ENCODE results near the gene TRIM44.
"Not testable (repeated sequence)": the region's sequence is repeated elsewhere in the genome, so short reads cannot be mapped to it uniquely, and the experiment has no call there.

TRIM44 gene

DNA sequence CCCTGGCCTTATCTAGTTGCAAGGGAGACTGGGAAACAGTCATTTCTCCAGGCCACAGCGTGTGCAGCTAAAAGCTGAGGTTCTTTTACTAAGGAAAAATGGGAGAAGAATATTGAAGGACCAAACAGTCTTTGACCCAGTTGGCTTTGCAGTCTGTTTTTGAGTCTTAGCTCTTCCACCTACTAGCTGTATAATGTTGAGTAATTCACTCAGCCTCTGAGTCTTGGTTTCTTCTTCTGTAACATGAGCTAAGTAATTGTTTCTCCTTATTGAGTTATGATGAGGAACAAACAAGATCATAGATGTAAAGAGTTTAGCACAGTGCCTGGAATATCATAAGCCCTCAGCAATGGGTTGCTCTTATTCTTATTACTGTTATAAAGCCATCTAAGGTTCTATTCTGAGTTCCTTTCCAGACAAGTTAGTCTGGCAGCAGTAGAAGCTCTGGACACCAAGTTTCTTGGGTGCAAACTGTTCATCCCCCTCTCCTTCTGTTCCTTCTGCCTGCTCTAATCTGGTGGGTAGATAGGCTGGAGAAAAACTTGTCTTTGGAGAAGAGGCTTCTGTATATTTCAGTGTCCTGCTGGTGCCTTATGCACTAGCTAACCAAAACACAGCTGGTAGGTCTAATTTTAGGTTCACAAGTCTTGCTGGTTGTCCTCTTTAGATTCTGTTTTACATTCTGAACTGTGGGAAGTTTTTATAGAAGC is 13.5 kb downstream of the TRIM44 start:
- DNase-seq, result no peak

DNA sequence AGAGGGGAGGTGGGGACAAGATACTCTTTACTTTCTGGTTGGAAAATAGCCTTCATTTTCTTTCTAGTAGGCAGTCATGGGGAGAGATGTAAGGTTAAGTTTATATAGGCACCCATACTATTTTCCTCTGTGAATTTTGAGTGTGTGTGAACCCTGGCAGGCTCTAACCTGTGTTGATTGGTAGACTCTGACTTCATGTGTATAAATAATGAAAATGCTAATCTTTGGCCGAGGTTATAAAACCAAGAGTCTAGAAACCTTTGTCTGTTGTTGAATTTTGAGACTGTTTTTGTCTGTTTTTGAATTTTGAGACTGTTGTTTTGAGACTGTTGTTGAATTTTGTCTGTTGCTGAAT is 14.0 kb downstream of the TRIM44 start:
- DNase-seq, result no peak

DNA sequence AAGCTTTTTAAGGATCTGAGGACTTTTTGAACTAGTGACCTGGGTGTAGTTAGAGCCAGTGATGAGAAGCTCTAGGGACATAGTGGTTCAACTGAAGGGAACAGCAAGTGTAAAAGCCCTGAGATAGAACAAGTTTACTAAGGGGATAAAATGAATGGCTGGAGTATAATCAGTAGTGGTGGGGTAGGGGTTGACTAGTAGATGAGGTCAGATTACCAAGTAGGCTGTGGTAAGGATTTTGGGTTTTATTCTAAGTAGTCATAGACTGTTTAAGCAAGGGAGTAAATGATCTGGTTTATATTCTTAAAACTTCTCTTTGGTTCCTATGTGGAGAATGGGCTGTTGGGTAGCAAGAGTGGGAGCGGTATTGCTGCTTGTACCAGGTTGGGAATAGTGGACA is 15.3 kb downstream of the TRIM44 start:
- DNase-seq, result no peak

DNA sequence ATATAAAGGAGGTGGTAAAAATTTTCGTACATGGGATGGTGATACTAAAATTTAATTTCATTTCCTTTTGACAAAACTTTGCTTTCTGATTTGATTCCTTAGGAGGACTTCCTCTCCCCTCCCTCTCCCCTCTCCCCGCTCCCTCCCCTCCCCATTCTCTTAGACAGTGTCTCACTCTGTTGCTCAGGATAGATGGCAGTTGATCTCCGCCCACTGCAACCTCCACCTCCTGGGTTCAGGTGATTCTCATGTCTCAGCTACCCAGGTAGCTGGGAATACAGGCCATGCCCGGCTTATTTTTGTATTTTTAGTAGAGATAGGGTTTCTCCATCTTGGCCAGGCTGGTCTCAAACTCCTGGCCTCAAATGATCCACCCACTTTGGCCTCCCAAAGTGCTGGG is 15.9 kb downstream of the TRIM44 start:
- no peak for DNase-seq

DNA sequence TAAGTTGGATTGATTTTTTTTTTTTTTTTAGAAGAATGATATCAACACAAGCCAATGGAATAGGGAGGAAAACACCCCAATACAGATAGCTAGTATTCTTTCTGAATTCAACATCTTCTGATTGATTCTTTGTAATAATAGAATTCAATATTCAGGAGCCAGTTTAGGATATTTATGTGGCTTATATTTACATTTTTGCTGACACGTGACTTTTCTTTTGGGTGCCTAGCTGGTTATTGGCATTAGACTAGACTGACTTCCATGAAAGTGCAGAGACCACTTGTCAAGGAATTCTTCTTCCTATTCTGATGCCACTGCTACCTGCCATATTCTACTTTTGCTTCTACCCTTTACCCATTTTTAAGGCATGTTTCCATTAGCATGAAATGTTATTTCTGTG is 16.4 kb downstream of the TRIM44 start:
- DNase-seq, result no peak

DNA sequence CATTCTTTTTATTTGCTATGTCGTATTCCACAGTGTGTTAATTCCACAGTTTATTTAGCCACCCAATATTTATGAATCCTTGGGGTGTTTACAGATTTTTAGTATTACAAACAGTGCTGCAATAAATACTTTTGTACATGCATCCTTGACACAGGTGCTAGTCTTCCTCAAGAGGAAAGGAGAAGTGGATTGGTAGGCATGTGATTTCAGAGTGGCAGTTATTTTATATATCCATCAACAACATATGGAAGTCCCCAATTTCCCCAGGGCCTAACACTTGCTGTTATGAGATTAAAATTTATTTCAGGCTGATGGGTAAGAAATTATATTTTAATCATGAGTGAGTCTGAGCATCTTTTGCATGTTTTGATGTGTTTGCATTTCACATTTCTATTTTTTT is 17.9 kb downstream of the TRIM44 start:
- no peak for DNase-seq

DNA sequence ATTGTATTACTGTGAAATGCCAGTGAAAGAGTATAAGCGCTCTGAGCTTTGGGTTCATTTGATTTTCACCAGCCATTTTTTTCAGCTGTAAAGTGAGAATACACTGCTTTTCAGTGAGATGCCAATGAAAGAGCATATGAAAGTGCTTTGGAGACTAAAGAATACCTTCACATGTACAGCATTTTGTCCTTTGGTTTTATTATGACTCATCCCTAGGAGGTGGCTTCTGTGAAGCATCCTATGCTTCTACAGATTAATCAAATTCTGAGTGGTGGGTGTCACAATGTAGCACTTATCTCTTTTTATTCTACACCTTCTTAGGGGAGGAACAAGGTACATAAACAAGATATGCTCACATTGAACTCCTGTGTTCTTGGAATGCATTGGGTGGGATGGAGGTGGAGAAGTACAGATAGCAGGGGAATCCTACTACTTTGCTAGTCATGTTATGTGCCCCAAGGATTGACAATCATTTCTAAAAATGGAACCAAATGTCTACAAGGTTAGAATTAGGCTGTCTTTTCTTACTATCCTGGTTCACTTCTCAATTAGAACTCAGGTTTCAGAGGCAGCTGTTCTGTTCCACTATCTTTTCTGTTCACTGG is 18.7 kb downstream of the TRIM44 start:
- DNase-seq, result no peak

DNA sequence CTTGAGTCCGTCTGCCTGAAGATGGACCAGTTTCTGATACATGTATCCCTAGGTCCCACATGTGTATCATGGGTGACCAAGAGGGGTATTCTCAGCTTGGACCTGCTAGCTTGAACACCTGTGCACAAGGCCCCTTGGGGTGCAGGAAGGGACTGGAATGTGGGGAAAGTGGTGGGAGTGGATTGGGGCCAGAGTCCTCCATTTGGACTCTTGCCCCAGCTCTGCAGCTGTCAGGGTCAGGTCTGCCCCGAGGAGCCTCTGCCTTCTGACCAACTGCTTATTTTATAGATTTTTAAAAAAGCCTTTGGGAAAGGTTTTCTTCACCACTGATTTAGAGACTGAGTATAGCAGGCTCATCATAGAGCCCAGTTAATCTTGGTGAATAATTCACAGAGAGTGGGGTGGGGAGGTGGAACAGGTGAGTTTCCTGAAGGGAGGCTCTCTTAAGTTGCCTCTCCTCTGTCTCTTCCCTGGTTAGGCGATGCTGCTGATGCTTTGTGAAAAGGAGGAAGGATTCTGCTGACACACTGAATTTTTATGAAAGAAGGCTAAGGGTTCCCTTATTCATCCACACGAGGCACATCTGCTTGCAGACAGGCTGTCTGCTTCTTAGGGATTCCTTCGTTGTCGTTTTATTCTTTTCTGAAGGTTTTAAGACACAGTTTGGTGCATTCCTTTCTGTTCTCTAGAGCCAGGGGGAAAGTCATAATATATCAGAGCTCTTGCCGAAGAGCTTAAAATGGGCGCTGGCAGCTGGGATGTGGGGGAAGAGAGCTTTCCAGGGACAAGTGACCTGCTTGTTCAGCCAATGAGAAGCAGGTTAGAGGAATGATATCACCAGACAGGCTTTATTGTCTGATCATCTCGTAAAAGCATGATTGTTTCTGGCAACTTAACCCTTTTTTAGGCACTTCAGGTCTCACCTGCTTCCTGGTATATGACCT is 19.9 kb downstream of the TRIM44 start:
- no peak for DNase-seq

DNA sequence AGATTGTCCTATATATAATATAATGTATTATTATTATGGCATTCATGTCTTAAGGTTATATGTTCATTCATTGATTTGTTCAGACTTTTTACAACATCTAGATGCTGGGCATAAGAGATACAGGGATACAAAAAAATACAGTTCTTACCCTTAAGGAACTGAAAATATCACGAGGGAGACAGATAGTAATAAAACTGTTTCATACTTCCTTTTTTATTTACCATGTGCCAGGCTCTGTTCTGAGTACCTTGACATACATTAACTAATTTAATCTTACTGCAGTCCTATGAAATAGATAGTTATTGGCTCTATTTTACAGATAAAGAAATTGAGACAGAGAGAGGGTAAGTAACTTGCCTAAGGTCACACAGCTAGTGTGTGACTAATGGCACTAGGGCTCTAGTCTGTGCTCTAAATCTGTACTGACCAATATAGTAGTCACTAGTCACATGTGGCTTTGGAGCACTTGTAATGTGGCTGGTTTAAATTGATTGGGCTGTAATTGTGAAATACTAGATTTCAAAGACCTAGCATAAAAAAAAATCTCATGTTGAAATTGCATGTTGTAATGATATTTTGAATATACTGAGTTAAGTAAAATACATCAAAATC is 21.3 kb downstream of the TRIM44 start:
- no peak for DNase-seq

DNA sequence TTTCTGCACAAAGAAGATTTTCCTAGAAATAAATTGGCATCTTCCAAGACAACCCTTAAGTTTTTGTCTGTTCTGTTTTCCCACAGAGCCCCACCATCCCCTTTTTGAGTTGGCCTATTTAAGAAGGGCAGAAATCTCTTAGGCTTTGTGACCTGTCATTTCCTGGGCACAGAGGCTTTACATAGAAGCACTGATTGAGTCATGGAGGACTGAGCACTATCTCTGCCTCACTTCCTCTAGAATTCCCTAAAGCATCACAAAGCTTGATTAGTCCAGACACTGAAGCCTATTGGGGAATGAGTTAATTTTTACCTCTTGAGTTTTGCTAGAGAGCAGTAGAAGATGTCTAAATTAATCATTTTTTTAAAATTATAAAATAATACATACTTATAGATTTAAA is 25.4 kb downstream of the TRIM44 start:
- DNase-seq, result no peak

DNA sequence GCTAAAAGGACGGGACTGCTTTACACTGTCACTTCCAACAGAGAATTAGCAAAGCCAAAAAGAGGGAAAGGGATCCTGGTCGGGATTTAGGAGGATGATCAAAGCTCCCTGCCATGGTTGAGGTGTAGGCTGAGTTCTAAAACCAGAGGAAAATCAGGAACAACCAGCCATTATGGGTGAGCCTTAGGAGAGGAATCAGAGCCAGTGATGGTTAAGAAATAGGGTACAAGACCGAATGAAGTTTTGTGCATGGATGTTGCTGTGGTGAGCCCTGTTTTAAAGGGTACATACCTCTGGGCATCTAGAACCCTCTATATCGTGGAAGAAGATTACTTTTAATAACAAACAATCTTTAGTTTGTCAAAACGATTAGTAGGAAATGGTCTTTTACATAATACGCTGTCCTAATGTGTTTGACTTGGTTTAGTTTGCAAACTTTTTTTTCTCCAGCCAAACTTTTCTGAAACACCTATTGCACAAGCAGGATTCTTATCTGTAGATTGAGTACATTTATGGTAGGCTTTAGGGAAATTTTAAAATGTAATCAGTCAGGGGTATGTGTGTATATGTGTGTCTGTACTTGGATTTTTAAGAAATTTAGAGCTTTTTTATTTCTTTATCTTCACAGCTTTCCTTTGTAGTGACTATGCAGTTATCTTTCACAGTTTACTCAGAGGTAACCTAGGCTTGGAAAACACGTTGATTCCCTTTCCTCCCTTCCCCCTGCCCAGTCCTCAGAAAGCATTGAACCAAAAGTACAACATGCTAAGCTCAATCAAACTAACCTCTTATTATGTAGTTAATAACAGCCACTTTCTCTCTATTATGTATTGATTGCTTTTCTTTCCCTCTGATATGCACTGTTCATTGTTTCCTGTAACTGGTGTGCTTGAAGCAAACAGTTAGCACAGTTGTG is 26.8 kb downstream of the TRIM44 start:
- DNase-seq, result no peak

DNA sequence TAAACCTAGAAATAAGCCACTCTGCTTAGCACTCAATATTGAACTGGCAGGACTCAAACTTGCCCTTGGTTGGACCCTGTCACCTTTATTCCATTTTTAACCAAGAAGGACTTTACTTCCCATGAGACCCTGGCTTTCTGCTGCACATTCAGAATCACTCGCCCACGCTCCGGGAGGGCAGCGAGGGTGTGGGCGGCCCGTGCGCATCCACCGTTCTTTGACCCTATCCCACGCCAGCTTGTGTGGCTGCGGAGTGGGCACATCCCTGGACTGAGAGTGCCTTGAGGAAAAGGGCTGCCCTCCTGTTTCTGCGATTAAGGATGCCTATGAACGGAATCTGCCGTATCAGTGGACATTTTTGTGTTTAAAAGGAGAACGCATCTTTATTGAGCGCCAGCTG is 39.6 kb downstream of the TRIM44 start:
- DNase-seq, result no peak

DNA sequence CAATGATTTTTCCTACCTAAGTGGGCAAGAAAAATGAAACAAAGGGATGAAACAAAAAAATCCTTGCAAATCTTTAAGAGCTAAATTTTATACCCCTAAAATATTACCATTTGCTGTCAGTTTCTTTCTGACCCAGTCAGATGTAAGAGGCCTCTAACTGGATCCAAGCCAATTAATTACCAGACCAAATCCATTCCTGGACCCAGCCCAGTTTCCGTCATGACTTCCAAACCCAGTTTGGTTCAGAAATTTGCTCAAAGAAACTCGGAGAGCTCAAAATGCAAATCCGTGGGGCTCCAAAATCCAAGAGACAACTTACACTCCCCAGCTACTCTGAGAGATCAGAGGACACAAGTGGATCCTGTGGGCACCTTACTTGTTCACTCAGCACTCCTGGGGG is 46.8 kb downstream of the TRIM44 start:
- DNase-seq, result no peak

DNA sequence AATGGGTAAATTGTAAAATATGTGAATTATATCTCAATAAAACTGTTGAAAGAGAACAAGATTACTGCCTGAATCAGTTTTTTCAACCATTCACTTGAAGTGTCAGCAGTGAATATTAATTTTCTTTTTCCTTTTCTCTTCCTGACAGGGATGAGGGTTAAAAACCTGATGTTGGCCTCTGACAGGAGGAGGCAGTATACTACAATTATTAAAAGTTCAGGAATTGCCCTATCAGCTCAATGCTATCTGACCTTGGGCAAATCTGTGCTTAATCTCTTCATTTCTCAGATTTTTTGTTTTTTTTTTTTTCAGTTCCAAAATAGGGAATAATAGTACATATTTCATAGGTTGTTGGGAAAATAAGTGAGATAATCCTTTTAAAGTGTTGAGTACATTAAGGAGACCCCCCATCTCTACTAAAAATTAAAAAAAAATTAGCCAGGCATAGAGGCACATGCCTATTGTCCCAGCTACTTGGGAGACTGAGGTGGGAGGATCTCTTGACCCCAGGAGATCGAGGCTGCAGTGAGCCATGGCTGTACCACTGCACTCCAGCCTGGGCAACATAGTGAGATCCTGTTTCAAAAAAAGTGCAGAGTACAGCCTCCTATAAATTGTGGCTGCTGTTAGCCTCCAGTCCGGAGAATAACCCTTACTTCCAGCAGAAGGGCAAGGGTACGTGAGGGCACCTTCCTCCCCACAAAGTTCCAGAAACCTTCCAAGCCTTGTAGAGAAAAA is 48.8 kb downstream of the TRIM44 start:
- no peak for DNase-seq

DNA sequence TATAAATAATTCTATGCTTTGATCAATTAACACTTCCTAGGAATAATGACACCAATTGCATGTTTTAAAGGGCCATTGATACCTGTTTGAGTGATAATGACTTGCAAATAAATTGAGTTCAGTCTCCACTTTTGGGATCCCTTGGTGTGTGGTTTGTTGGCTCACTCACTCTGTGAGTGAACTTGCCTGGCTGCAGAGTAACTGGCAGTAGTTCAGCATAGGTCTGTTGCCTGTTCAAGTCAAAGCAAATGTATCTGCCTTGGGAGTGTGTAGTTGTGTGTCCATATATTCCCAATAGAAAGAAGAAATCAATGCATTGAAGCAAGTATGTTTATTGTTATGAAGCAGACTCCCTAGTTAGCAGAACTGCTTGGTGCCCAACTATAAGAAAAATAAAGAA is 49.3 kb downstream of the TRIM44 start:
- no peak for DNase-seq

DNA sequence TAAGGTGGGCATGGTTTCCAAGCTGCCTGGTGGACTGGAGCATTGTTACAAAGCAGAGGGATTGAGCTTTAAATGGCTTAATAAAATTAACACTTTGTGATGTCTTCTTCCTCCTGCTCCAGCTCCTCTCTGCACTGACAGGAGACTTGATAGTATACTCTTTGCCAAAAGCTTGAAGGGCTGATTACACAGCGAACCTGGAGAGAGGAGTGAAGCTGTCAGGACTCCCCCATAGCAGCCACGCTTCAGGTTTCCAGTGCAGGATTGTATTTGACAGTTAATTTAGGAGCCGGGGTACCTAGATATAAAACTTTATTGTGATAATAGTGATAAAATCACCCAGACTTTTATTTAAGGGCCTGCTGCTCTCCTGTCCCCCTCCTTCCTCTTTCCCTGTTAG is 50.0 kb downstream of the TRIM44 start:
- DNase-seq, result no peak

DNA sequence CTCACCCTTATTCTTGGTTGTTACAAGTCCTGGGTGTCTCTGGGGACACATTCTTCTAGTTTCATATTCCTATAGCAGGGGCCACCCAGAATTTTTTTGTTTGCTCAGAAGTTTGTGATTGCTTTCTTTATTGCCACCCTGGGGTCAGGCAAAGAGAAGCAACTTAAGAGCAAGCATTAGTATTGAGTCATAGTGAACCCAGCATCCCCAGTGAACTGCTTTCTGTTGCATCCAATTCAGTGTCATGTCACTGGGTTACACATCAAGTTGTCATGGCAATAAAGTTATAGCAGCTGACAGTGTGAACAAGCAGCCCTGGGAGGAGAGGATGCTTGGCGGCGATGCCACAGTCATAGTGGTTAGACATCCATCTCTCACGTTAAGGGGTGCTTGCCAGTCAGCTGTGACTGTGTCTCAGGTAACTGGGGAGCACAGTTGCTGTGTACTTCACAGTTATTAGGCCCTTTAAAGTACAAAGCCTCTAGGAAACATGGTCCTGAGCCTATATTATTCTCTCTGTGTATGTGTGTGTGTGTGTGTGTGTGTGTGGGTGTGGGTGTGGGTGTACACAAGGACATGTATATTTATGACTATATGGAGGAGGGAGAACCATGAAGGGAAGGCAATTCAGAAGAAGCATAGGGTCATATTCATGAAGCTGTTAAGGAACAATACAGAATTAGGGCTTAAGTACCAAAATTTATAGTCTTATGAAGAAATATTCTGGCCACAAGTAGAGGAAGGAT is 52.5 kb downstream of the TRIM44 start:
- peak in 1 of 2 donors; percentile 0 for DNase-seq

DNA sequence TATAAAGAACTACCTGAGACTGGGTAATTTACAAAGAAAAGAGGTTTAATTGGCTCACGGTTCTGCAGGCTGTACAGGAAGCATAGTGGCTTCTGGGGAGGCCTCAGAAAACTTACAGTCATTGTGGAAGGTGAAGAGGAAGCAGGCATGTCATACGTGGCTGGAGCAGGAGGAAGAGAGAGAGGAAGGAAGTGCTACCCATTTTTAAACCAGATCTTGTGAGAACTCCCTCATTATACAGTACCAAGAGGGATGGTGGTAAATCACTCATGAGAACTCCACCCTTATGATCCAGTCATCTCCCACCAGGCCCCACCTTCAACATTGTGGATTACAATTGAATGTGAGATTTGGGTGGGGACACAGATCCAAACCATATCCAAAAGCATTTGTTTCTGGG is 53.1 kb downstream of the TRIM44 start:
- DNase-seq, result not testable (repeated sequence)

DNA sequence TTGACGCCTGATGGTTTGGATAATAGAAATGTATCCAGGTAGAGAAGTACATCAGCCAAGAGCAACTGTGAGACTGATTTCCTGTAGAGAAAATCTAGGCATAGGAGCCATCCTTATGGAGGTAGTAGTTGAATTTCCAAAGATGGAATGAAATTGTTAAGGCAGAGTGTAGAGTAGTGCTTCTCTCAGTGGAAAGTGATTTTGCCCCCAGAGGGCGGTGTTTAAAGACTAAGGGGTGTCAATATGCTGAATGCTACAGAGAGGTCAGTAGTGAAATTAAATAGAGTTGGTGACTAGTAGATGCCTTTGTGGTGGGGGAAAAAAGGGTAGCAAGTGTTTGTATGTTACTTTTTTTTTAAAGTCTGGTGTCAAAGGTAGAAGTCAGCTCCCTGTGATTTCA is 54.5 kb downstream of the TRIM44 start:
- DNase-seq, result no peak

DNA sequence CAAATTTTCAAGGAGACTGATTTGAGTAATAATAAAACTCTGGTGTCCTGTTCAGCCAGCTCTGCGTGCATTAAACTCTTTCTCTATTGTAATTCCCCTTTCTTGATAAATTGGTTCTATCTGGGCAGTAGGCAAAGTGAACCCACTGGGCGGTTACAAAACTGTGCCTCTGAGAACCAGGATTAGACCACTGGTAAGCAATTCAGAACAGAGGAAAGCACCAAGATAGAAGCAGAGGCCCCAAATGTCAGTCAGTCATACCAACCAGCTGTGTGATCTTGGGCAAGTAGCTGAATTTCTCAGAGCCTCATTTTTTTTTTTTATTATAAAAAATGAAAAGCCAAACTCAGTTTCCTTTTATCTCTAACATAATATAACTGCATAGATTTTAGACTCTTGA is 54.9 kb downstream of the TRIM44 start:
- no peak for DNase-seq

Data from stimulated activated CD4-positive, alpha-beta T cell treated with anti-CD3 and anti-CD28 coated beads, Interleukin-2, amount 100 ng/mL, for 48 hours (primary cell).